NCI-H1092 treated with DMSO at 0.1 percent for 48 hours (cell line): ENCODE results near the gene PIP4P1.
"Not testable (repeated sequence)": the region's sequence is repeated elsewhere in the genome, so short reads cannot be mapped to it uniquely, and the experiment has no call there.

ENCODE experiments used
- DNase-seq: peaks from one replicate; lab custom pipeline; 2025; lab: John Stamatoyannopoulos, UW

The PIP4P1 gene

DNA sequence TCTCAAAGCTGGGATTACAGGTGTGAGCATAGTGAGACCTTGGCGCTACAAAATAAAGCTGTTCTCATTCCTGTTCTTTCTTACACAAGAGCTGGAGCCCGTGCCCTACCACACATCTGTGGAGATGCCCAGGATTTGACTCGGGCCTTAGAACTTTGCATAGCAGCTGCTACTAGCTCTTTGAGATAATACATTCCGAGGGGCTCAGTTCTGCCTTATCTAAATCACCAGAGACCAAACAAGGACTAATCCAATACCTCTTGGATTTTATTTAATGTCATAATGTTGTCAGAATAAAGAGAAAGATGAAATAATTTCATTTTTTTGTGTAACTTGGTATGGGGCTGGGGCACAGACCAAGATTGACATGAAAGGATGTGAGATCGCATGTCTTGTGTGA is 15.5 kb upstream of the PIP4P1 start:
- no peak for DNase-seq

DNA sequence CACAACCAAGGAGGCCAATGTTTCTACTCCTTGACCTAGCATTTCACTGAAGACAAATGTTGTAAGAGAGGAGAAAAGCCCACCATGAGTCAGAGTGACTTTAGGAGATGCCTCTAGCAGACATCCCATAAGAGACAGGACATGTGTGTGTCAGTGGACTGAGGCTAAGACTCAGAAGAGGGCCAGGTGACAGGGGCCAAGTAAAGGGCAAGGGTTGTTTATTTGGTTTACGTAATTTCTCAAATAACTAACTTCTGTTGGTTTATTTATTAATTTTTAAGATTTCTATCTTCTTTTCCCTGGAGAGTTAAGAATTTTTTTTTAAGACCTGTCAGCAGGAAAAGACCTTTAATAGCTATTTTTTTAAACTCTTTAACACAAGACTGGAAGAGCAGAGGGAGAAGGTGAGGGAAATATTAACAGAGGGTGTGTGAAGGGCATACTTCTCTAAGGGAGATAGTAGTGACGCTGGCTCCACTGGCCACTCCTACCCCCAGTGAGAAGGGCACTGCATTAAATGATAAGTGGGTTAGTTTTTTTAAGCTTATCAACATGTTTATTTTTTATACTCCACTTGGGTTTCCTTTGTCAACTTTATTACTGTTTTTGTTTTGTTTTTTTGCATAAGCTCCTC is 11.4 kb upstream of the PIP4P1 start:
- no peak for DNase-seq

DNA sequence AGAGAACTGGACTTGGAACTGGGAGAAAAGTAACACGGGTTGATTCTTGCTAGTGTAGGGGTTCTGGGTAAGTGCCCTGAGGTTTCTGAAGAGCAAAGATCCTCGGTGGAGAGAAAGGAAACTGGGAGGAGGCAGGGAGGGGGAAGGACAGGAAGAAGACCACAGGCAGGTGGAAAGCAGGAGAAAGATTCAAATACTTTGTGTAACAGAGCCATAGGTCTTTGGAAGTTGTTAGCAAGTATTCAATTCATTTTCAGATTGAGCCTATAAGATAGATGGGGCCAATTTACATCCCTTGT is 9.3 kb upstream of the PIP4P1 start:
- DNase-seq: no peak

DNA sequence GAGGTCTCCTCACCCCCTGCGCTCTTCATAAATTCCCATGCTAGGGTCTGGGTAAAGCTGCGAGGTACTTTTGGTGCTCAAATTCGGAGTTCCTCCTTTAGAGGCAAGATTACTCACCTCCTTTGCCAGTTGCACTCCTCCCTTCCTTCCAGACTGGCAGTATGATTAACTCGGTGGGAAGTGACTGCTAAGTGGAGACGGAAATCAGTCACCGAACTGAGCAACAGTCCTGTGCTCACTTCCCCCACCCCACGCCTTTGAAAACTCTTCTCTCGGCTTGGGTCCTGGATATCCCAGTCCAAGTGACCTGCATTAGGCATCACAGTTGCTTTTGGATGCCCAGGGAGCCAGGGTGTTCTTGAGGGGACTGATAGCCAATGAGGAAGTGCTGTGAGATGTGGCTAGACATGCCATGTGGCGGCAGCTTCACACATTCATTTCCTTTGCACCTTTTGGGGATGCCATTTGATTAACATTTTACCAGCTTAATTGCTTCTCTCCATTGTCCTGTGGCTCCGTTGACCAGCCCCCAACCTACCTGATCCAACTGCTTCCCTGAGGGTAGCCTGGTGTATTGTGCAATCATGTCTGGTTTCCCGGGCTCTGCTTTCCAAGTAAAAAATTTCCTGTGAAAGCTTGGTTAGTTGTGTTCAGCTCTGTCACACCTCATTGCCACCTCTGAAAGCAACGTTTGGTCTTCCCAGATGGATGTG is 8.8 kb upstream of the PIP4P1 start:
- peak; percentile 81 for DNase-seq

GRCh38 chr14:20469242-20469889 is 8.1 kb upstream of the PIP4P1 start, which contains the start of gene PNP:
PNP (plus strand) TSS chr14:20469406; CDS start chr14:20469525, 119 bp downstream.
- DNase-seq: peak; percentile 96

DNA sequence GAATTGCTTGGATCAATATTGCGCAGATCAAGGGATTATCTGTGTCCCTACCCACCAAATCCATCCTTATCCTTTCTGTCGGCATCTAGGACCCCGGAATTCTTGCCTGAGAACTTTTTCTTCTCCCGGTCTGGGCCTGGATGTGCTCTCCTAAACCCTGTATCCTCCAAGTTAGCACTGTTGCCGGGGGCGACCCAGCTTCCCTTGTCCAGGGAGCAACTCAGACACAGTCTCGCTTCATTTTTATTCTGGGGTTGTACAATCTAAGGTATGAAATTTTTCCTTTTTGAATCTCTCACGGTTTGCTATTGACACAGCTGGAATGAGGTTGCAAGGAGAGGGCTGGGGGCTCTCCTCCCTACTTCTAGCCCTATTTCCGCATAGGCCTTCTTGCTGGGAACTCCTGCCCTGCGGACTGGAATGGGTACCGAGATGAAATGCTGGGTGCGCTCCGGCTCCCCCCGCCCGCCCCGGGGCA is 7.6 kb upstream of the PIP4P1 start:
- DNase-seq: no peak

GRCh38 chr14:20460458-20461224 is 593 bp downstream of the PIP4P1 start:
- DNase-seq: no peak

DNA sequence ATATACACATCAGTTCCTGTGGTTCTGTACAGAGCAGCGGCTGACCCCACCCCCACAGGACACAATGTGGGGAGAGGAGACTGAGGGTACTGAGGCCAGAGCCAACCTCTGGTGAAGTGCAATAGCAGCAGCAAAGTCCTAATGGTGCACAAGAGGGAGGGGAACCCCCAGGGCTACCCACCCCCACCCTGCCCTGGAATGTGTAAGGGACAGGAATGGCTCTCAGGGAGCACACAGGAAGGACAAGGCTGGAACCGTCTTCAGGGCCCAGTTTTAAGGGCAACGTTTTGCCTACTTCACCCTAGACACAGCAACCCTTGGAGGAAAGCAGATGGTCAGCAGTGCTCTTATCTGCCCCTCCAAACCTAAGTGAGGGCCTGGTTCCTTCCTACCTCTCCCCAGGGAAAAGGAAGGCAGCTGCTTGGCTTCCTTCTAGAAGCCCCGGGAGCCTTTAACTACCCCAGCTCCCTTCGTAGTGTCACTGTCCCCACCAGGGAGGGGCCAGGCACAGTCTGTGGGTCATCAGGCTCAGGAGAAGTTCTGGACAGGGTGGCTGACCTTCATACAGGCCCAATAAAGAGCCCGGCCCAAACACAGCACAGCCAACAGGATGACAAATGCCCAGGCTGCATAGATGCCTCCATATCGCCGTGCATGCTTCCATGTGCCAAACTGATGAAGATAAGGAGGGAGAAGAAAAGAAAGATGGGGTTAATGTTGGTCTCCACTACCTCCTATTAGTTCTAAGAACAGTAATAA is 3.0 kb downstream of the PIP4P1 start:
- no peak for DNase-seq

DNA sequence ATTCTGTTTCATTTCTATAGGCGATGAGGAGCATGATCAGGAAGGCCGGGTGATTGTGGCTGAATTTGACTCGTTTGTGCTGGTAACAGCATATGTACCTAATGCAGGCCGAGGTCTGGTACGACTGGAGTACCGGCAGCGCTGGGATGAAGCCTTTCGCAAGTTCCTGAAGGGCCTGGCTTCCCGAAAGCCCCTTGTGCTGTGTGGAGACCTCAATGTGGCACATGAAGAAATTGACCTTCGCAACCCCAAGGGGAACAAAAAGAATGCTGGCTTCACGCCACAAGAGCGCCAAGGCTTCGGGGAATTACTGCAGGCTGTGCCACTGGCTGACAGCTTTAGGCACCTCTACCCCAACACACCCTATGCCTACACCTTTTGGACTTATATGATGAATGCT is 4.3 kb downstream of the PIP4P1 start:
- no peak for DNase-seq

- no peak for DNase-seq
Observed at GRCh38 chr14:20455355-20456300, 5.6 kb downstream of the PIP4P1 start.

GRCh38 chr14:20454516-20455354 is 6.5 kb downstream of the PIP4P1 start, which contains the start of the genes APEX1 and OSGEP:
APEX1 (plus strand) TSS chr14:20455226; CDS start chr14:20455646, 420 bp downstream.
OSGEP (minus strand) TSS chr14:20454812; CDS start chr14:20454683, 129 bp downstream.
- peak; percentile 100 for DNase-seq

GRCh38 chr14:20452831-20453230 is 8.4 kb downstream of the PIP4P1 start:
- not testable (repeated sequence) for DNase-seq

DNA sequence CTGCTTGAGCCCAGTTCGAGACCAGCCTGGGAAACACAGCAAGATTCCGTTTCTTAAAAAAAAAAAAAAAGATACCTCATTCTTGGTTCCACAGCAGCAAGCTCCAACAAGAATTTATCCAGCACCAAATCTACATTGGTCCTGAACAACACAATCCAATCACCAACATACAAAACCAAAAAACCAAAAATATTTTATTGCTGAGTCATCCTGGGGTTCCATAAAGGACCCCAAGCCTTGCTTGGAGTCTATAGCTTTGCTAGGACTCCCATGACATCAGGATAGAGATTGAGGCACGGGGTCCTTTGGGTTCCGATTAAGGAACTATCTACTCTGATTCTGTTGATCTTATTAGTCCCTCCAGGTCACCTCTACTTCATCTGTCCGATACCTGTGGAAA is 14.3 kb downstream of the PIP4P1 start:
- DNase-seq: no peak

GRCh38 chr14:20443650-20444049 is 17.6 kb downstream of the PIP4P1 start:
- not testable (repeated sequence) for DNase-seq

DNA sequence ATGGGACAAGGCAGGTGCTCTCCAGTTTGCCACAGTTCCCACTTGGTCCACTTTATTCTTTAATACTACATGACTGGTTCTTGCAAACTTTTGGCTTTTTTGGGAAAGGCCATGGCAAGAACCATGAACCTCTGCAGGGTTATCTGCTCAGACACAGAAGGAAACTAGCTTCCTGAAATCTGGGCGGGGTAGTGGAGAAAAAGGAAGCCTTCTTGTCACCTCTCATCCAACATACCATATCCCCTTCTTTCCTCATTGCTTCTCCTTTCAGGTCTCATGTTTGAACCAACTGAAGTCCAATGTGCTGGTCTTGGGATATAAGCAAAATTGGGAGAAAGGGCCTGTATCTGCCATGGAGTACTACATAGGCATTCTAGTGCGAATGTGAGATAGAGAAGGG is 19.8 kb downstream of the PIP4P1 start:
- no peak for DNase-seq

DNA sequence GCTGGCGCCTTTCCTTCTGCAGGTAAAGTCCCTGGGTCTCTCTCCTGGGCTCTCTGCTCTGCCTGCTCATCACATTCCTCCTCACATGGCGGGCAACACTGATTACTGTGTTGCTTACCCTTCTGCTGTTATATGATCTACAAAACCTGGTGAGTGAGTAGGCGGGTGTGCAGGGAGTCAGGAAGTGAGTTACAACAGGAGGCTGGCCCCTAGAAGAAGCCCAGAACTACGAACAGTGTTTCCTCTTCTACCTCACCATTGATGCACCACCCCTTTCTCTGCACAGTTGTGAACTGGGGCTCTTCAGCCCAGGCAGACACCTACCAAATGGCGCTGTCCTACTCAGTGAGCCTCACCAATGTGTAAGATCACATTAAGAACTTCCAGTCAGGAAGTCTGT is 20.4 kb downstream of the PIP4P1 start:
- DNase-seq: no peak

GRCh38 chr14:20440465-20440864 is 20.8 kb downstream of the PIP4P1 start:
- DNase-seq: no peak

DNA sequence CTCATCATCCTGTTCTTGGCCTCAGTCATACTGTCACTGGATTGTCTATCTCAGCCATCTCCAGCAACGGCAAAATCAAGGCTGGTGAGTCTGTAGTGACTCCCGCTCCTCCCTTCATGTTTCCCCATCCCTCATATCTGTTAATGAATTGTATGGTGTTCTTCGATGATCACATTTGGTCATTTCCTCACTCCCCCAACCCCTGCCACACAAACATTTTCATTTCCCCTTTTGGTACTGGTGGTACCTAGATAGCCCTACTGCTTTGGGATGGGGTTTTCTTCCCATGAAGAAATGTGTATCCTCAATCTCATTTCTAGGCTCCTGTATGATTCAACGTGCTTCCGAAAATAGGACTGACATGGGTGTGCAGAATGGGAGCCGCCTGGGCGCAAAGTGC is 22.6 kb downstream of the PIP4P1 start:
- no peak for DNase-seq

GRCh38 chr14:20436363-20436755 is 24.9 kb downstream of the PIP4P1 start:
- no peak for DNase-seq
